Peyer's patch (tissue), 4 donors: Measurements from ENCODE around the gene MED7.

Experiments
- CTCF ChIP-seq, 6 experiments: fragments of 450-650 bp in 4 of 6; fragments of 200-600 bp in 2 of 6; sonication (generic) in 1 of 6; IDR thresholded peaks; one replicate each; pipeline ENCODE4 v1.5.1; 2017 to 2019; ENCODE audit warnings: antibody characterized with exemption in 6 of 6, mild to moderate bottlenecking in 3 of 6, moderate library complexity in 1 of 6
- POLR2A ChIP-seq, 2 donors: fragments of 450-650 bp; IDR thresholded peaks; one replicate each; pipeline ENCODE4 v1.5.1; 2017; ENCODE audit warnings: antibody characterized with exemption in 2 of 2, mild to moderate bottlenecking in 2 of 2, moderate library complexity in 2 of 2

DNA sequence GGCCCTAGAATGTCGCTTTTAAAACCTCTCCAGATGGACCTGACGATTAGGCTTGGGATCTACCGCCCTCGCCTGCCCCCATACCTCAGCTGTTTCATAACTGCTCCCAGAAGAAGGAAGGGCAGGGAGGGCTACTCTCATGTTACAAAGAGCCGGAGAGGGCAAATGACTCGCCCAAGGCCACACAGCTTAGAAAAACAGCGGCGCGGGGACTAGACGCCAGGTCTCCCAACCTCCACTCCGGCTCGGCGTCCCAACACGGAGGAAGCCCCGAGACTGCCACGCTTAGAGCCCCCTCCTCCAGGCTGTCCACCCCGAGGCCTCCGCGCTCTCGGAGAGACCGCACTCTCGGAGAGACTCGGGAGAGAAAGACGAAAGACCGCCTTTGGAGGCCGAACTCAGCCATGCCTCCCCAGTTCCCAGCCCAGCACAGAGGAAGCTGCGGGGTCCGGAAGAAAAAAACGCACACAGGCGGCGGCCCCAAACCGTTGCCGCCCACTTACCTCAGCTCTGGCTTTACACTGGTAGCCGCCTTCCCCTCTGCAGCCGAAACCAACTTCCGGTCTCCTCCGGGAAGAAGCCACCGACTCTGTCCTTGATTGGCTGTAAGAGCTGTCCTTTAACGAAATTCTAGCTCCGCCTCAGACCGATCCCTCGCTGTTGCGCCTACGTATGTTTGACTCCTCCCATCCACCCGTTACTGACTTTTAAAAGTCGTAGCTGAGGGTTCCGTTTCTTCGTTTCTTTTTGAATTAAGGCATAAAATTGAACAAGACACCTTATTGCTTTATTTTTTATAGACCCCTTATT lies at the start of gene MED7:
- TF ChIP-seq CTCF (IDR thresholded peaks at IDR 0.05) = no peak
- TF ChIP-seq POLR2A (IDR thresholded peaks at IDR 0.05) = peak; percentile 60 to 80
